ENCODE measurements around the gene SUCO. TPM values are rescaled to one million over a fixed set of nuclear protein-coding genes. Genes with fewer than 3 reads are reported as not detected.

Gene SUCO
- total RNA-seq, 1 donor from 2014 or later, result 68.9 TPM

GRCh38 chr1:172515436-172515835 is 17.5 kb upstream of the SUCO start:
- Histone ChIP-seq H3K4me1 (ENCODE audit: control insufficient read depth in 3 of 3, insufficient read depth in 3 of 3, low read length in 3 of 3) (no peaks in the 10 kb centered on the region), H3K27ac (ENCODE audit: low read depth, low read length) (no peak overlapping the region), H3K9ac (ENCODE audit: low read depth in 1 of 3, low read length in 3 of 3) (no peak overlapping the region), H3K9me3 (ENCODE audit: control insufficient read depth in 3 of 3, low read length in 3 of 3) (no peaks in the 10 kb centered on the region), H3K36me3 (ENCODE audit: control insufficient read depth in 3 of 3, insufficient read depth in 3 of 3, low read length in 3 of 3) (no peaks in the 10 kb centered on the region), H3K4me3 (ENCODE audit: low read length in 3 of 3) (no peak overlapping the region), H3K27me3 (ENCODE audit: control insufficient read depth in 3 of 3, insufficient read depth in 3 of 3, low read length in 3 of 3) (no peaks in the 10 kb centered on the region)

- Histone ChIP-seq H3K4me3 (ENCODE audit: low read length in 3 of 3) (no peak overlapping the region), H3K36me3 (ENCODE audit: control insufficient read depth in 3 of 3, insufficient read depth in 3 of 3, low read length in 3 of 3) (no peaks in the 10 kb centered on the region), H3K4me1 (ENCODE audit: control insufficient read depth in 3 of 3, insufficient read depth in 3 of 3, low read length in 3 of 3) (no peaks in the 10 kb centered on the region), H3K27me3 (ENCODE audit: control insufficient read depth in 3 of 3, insufficient read depth in 3 of 3, low read length in 3 of 3) (no peaks in the 10 kb centered on the region), H3K27ac (ENCODE audit: low read depth, low read length) (no peak overlapping the region), H3K9me3 (ENCODE audit: control insufficient read depth in 3 of 3, low read length in 3 of 3) (no peaks in the 10 kb centered on the region), H3K9ac (ENCODE audit: low read depth in 1 of 3, low read length in 3 of 3) (no peak overlapping the region)
These were observed 17.0 kb upstream of the SUCO start for GRCh38 chr1:172515927-172516326.

DNA sequence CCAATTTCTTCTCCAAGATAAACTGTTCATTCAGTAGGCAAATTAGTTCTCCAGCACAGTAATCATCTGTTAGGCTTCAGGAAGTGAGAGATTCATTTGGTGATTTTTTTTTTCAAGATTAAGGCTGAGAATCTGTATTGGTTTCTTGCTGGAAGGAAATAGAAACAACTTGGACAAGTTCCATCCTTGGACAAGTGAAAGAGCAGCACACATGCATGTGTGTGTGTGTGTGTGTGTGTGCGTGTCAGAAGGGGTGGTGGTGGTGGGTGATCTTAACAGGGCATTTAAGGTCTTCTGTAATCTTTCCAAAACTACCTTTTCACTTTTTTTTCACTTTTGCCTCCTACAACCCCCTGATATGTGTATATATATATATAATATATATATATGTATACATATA is 15.9 kb upstream of the SUCO start:
- H3K4me1 ChIP-seq (ENCODE audit: control insufficient read depth in 3 of 3, insufficient read depth in 3 of 3, low read length in 3 of 3), result no peaks in the 10 kb centered on the region
- no peak overlapping the region for H3K4me3 ChIP-seq (ENCODE audit: low read length in 3 of 3)
- no peak overlapping the region for H3K9ac ChIP-seq (ENCODE audit: low read depth in 1 of 3, low read length in 3 of 3)
- no peak overlapping the region for H3K27ac ChIP-seq (ENCODE audit: low read depth, low read length)
- no peaks in the 10 kb centered on the region for H3K27me3 ChIP-seq (ENCODE audit: control insufficient read depth in 3 of 3, insufficient read depth in 3 of 3, low read length in 3 of 3)
- no peaks in the 10 kb centered on the region for H3K9me3 ChIP-seq (ENCODE audit: control insufficient read depth in 3 of 3, low read length in 3 of 3)
- H3K36me3 ChIP-seq (ENCODE audit: control insufficient read depth in 3 of 3, insufficient read depth in 3 of 3, low read length in 3 of 3), result no peaks in the 10 kb centered on the region

GRCh38 chr1:172517545-172517944 is 15.4 kb upstream of the SUCO start:
- Histone ChIP-seq H3K27me3 (ENCODE audit: control insufficient read depth in 3 of 3, insufficient read depth in 3 of 3, low read length in 3 of 3) (no peaks in the 10 kb centered on the region), H3K4me3 (ENCODE audit: low read length in 3 of 3) (no peak overlapping the region), H3K9ac (ENCODE audit: low read depth in 1 of 3, low read length in 3 of 3) (no peak overlapping the region), H3K9me3 (ENCODE audit: control insufficient read depth in 3 of 3, low read length in 3 of 3) (no peaks in the 10 kb centered on the region), H3K4me1 (ENCODE audit: control insufficient read depth in 3 of 3, insufficient read depth in 3 of 3, low read length in 3 of 3) (no peaks in the 10 kb centered on the region), H3K36me3 (ENCODE audit: control insufficient read depth in 3 of 3, insufficient read depth in 3 of 3, low read length in 3 of 3) (no peaks in the 10 kb centered on the region), H3K27ac (ENCODE audit: low read depth, low read length) (no peak overlapping the region)

- Histone ChIP-seq H3K27ac (ENCODE audit: low read depth, low read length) (no peak overlapping the region), H3K9me3 (ENCODE audit: control insufficient read depth in 3 of 3, low read length in 3 of 3) (no peaks in the 10 kb centered on the region), H3K4me1 (ENCODE audit: control insufficient read depth in 3 of 3, insufficient read depth in 3 of 3, low read length in 3 of 3) (peaks cover 12 to 18% (median 16%) of the 10 kb centered on the region in 3 donors), H3K27me3 (ENCODE audit: control insufficient read depth in 3 of 3, insufficient read depth in 3 of 3, low read length in 3 of 3) (no peaks in the 10 kb centered on the region), H3K4me3 (ENCODE audit: low read length in 3 of 3) (no peak overlapping the region), H3K36me3 (ENCODE audit: control insufficient read depth in 3 of 3, insufficient read depth in 3 of 3, low read length in 3 of 3) (no peaks in the 10 kb centered on the region), H3K9ac (ENCODE audit: low read depth in 1 of 3, low read length in 3 of 3) (no peak overlapping the region)
These were observed 3.6 kb upstream of the SUCO start for GRCh38 chr1:172529304-172529703.

- H3K36me3 ChIP-seq (ENCODE audit: control insufficient read depth in 3 of 3, insufficient read depth in 3 of 3, low read length in 3 of 3), result no peaks in the 10 kb centered on the region
- H3K27me3 ChIP-seq (ENCODE audit: control insufficient read depth in 3 of 3, insufficient read depth in 3 of 3, low read length in 3 of 3), result no peaks in the 10 kb centered on the region
- H3K4me3 ChIP-seq (ENCODE audit: low read length in 3 of 3), result no peak overlapping the region
- H3K27ac ChIP-seq (ENCODE audit: low read depth, low read length), result no peak overlapping the region
- H3K9me3 ChIP-seq (ENCODE audit: control insufficient read depth in 3 of 3, low read length in 3 of 3), result no peaks in the 10 kb centered on the region
- H3K9ac ChIP-seq (ENCODE audit: low read depth in 1 of 3, low read length in 3 of 3), result no peak overlapping the region
- H3K4me1 ChIP-seq (ENCODE audit: control insufficient read depth in 3 of 3, insufficient read depth in 3 of 3, low read length in 3 of 3), result peaks cover 14 to 22% (median 18%) of the 10 kb centered on the region in 3 donors
These were observed 3.0 kb upstream of the SUCO start for GRCh38 chr1:172530000-172530399.

DNA sequence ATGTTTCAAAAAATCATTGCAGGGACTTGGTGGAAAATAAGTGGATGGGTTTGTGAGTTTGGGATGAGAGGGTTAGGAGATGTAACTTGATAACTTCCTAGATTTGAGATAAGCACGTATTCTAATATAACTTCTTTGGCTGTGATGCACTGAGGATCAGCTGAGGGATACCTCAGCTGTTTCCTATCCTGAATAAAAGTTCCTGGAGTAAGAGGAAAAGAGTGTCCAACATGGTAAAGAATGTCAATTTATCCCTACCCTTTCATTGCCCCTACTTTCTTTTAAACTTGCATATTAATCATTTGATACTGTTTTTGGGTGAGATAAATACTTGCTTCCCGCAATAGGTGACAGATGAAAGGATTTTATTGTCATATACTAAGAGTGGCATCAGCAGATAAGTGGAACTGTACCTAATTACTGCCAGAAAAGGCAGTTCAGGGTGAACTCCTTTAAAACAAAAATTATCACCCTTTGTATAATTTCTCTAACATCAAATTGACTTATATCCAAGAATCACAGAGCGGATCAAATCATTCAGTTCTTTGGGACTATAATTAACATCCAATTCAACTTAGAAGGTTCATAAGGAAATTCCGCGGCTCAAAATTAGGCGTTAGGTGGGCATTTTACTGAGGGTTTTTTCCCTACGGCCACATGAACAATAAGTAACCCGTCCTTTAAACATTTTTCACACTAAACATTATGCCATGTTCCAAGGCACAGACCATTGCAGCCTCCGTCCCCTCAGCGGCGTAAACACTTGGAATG is 1.4 kb upstream of the SUCO start:
- Histone ChIP-seq H3K4me3 (ENCODE audit: low read length in 3 of 3) (peak overlapping the region; percentile 86 to 94 (median 92)), H3K27ac (ENCODE audit: low read depth, low read length) (peak overlapping the region; percentile 98), H3K4me1 (ENCODE audit: control insufficient read depth in 3 of 3, insufficient read depth in 3 of 3, low read length in 3 of 3) (peaks cover 14 to 24% (median 18%) of the 10 kb centered on the region in 3 donors), H3K36me3 (ENCODE audit: control insufficient read depth in 3 of 3, insufficient read depth in 3 of 3, low read length in 3 of 3) (no peaks in the 10 kb centered on the region), H3K9ac (ENCODE audit: low read depth in 1 of 3, low read length in 3 of 3) (peak overlapping the region; percentile 86 to 95 (median 93)), H3K27me3 (ENCODE audit: control insufficient read depth in 3 of 3, insufficient read depth in 3 of 3, low read length in 3 of 3) (no peaks in the 10 kb centered on the region), H3K9me3 (ENCODE audit: control insufficient read depth in 3 of 3, low read length in 3 of 3) (no peaks in the 10 kb centered on the region)

GRCh38 chr1:172532183-172532699 is 709 bp upstream of the SUCO start:
- H3K9me3 ChIP-seq (ENCODE audit: control insufficient read depth in 3 of 3, low read length in 3 of 3), result no peaks in the 10 kb centered on the region
- H3K9ac ChIP-seq (ENCODE audit: low read depth in 1 of 3, low read length in 3 of 3), result peak overlapping the region; percentile 86 to 95 (median 93)
- H3K36me3 ChIP-seq (ENCODE audit: control insufficient read depth in 3 of 3, insufficient read depth in 3 of 3, low read length in 3 of 3), result no peaks in the 10 kb centered on the region
- peak overlapping the region; percentile 98 for H3K27ac ChIP-seq (ENCODE audit: low read depth, low read length)
- no peaks in the 10 kb centered on the region for H3K27me3 ChIP-seq (ENCODE audit: control insufficient read depth in 3 of 3, insufficient read depth in 3 of 3, low read length in 3 of 3)
- peak overlapping the region; percentile 86 to 94 (median 92) for H3K4me3 ChIP-seq (ENCODE audit: low read length in 3 of 3)
- peaks cover 14 to 24% (median 18%) of the 10 kb centered on the region in 3 donors for H3K4me1 ChIP-seq (ENCODE audit: control insufficient read depth in 3 of 3, insufficient read depth in 3 of 3, low read length in 3 of 3)

GRCh38 chr1:172533513-172534151 is 682 bp downstream of the SUCO start:
- H3K9me3 ChIP-seq (ENCODE audit: control insufficient read depth in 3 of 3, low read length in 3 of 3), result no peaks in the 10 kb centered on the region
- no peaks in the 10 kb centered on the region for H3K27me3 ChIP-seq (ENCODE audit: control insufficient read depth in 3 of 3, insufficient read depth in 3 of 3, low read length in 3 of 3)
- peak overlapping the region; percentile 98 for H3K27ac ChIP-seq (ENCODE audit: low read depth, low read length)
- H3K36me3 ChIP-seq (ENCODE audit: control insufficient read depth in 3 of 3, insufficient read depth in 3 of 3, low read length in 3 of 3), result no peaks in the 10 kb centered on the region
- H3K4me1 ChIP-seq (ENCODE audit: control insufficient read depth in 3 of 3, insufficient read depth in 3 of 3, low read length in 3 of 3), result peaks cover 14 to 24% (median 18%) of the 10 kb centered on the region in 3 donors
- H3K9ac ChIP-seq (ENCODE audit: low read depth in 1 of 3, low read length in 3 of 3), result peak overlapping the region; percentile 89 to 95 (median 91)
- peak overlapping the region; percentile 83 to 94 (median 86) for H3K4me3 ChIP-seq (ENCODE audit: low read length in 3 of 3)

DNA sequence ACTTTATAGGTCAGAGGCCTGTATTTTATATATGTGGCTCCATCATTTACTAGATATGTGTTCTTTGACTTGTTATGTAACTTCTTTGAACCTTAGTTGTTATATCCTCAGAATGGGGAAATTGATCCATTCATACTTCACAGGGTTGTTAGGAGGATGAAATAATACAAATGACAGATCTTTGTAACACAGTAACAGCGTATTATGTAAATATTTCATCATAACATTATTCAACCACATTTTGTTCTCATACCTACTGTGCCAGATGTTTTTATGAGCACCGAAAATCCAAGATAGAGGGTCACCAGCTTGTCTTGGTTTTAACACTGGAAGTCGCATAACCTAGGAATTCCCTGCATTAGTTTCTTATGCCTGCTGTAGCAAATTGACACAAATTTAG is 3.3 kb downstream of the SUCO start:
- Histone ChIP-seq H3K4me3 (ENCODE audit: low read length in 3 of 3) (no peak overlapping the region), H3K9ac (ENCODE audit: low read depth in 1 of 3, low read length in 3 of 3) (no peak overlapping the region), H3K27ac (ENCODE audit: low read depth, low read length) (no peak overlapping the region), H3K36me3 (ENCODE audit: control insufficient read depth in 3 of 3, insufficient read depth in 3 of 3, low read length in 3 of 3) (no peaks in the 10 kb centered on the region), H3K27me3 (ENCODE audit: control insufficient read depth in 3 of 3, insufficient read depth in 3 of 3, low read length in 3 of 3) (no peaks in the 10 kb centered on the region), H3K4me1 (ENCODE audit: control insufficient read depth in 3 of 3, insufficient read depth in 3 of 3, low read length in 3 of 3) (peaks cover 14 to 23% (median 16%) of the 10 kb centered on the region in 3 donors), H3K9me3 (ENCODE audit: control insufficient read depth in 3 of 3, low read length in 3 of 3) (no peaks in the 10 kb centered on the region)
